Gastrocnemius medialis (tissue), 4 donors: ENCODE results near the gene NFILZ. TPM values are rescaled to one million over a fixed set of nuclear protein-coding genes. Genes with fewer than 3 reads are reported as not detected.

Experiments
- ATAC-seq, 2 donors: fragments of 150-250 bp; one replicate each; pipeline ENCODE4 v1.9.1; 2016
- DNase-seq, 2 donors: peaks; one replicate each; pipeline ENCODE4 v3.0.0-alpha.2; 2019
- H3K27ac ChIP-seq, 4 donors: fragments of 200-600 bp; sonication (generic); 1 replicate in 1 of 4; 2 replicates in 3 of 4; pipeline ENCODE4 v1.5.1; 2016 to 2018; ENCODE audit warnings: mild to moderate bottlenecking in 2 of 4, moderate library complexity in 1 of 4
- H3K27me3 ChIP-seq, 3 donors: fragments of 200-600 bp; sonication (generic) in 2 of 3; 1 replicate in 1 of 3; 2 replicates in 2 of 3; pipeline versions ENCODE4 v1.5.1 to v1.6.0; 2016 to 2019; ENCODE audit warnings: mild to moderate bottlenecking in 1 of 3, moderate library complexity in 1 of 3
- H3K36me3 ChIP-seq, 2 donors: fragments of 200-600 bp; sonication (generic) in 1 of 2; one replicate each; pipeline ENCODE4 v1.5.1; 2017 to 2018
- H3K4me1 ChIP-seq, 2 donors: fragments of 200-600 bp; sonication (generic) in 1 of 2; one replicate each; pipeline ENCODE4 v1.5.1; 2016 to 2017; ENCODE audit warnings: mild to moderate bottlenecking in 2 of 2
- H3K4me3 ChIP-seq, 4 donors: fragments of 200-600 bp; sonication (generic) in 3 of 4; 1 replicate in 1 of 4; 2 replicates in 3 of 4; pipeline ENCODE4 v1.5.1; 2016 to 2019; ENCODE audit warnings: mild to moderate bottlenecking in 2 of 4
- H3K9me3 ChIP-seq, 3 donors: fragments of 200-600 bp; sonication (generic) in 2 of 3; 1 replicate in 1 of 3; 2 replicates in 2 of 3; pipeline ENCODE4 v1.5.1; 2016 to 2019
- CTCF ChIP-seq, 5 experiments: fragments of 450-650 bp in 3 of 5; fragments of 200-600 bp in 2 of 5; sonication (generic) in 2 of 5; IDR thresholded peaks in 4 of 5; conservative IDR thresholded peaks in 1 of 5; 1 replicate in 4 of 5; 2 replicates in 1 of 5; pipeline ENCODE4 v1.5.1; 2016 to 2019; ENCODE audit warnings: antibody characterized with exemption in 5 of 5, mild to moderate bottlenecking in 3 of 5, moderate library complexity in 3 of 5
- POLR2A ChIP-seq, 2 donors: fragments of 450-650 bp; IDR thresholded peaks; one replicate each; pipeline ENCODE4 v1.6.1; 2017; ENCODE audit warnings: antibody characterized with exemption in 2 of 2, mild to moderate bottlenecking in 2 of 2, moderate library complexity in 2 of 2
- in situ Hi-C, 4 donors: fragments of 200-750 bp; cut with MboI; loops; one replicate each; pipeline versions ENCODE4 v1.15.0 to v1.8.0; 2017; ENCODE audit warnings: low sequenced_read_pairs in 4 of 4
- intact Hi-C: fragments of 100-400 bp; cut with DNase I; formaldehyde crosslinking; loops from one replicate; pipeline ENCODE4 v1.15.1; 2023; ENCODE audit warnings: low total_unique reads
- total RNA-seq, 4 donors: library from RNA; depleted of rRNA; stranded (reverse); fragments of >200 nt; gene quantifications; one replicate each; pipeline versions ENCODE4 v1.1.0 to v1.2.3, GENCODE V29; 2016

NFILZ gene
- total RNA-seq, 4 donors from 2014 or later = not detected

- intact Hi-C loops = no loop called here
- no peak for DNase-seq
- H3K27ac ChIP-seq = no peak overlapping the region
- H3K27me3 ChIP-seq = no peaks in the 10 kb centered on the region
- TF ChIP-seq CTCF (IDR thresholded peaks at IDR 0.05 in 4 of 5, conservative IDR thresholded peaks at IDR 0.05 in 1 of 5) (peak in 4 of 5 experiments; percentile 50 to 87 (median 72)), POLR2A (IDR thresholded peaks at IDR 0.05) (no peak)
- no peak overlapping the region for H3K4me3 ChIP-seq
- ATAC-seq = no peak
- in situ Hi-C loops = loop anchor here in 2 of 4 donors (10.0 to 25.0 kb wide), 2 partner anchors 430 to 433 kb away; partner anchors contain the start of gene OR1M1 (in 2 of the 2)
- no peaks in the 10 kb centered on the region for H3K9me3 ChIP-seq
- no peaks in the 10 kb centered on the region for H3K4me1 ChIP-seq
- H3K36me3 ChIP-seq = no peaks in the 10 kb centered on the region
Measured at GRCh38 chr19:8654591-8655339, 24.3 kb downstream of the NFILZ start.

- DNase-seq = no peak
- H3K9me3 ChIP-seq = no peaks in the 10 kb centered on the region
- no peak overlapping the region for H3K4me3 ChIP-seq
- no peak overlapping the region for H3K27ac ChIP-seq
- H3K27me3 ChIP-seq = no peaks in the 10 kb centered on the region
- H3K4me1 ChIP-seq = no peaks in the 10 kb centered on the region
- intact Hi-C loops = no loop called here
- TF ChIP-seq CTCF (IDR thresholded peaks at IDR 0.05 in 4 of 5, conservative IDR thresholded peaks at IDR 0.05 in 1 of 5) (no peak), POLR2A (IDR thresholded peaks at IDR 0.05) (no peak)
- no peaks in the 10 kb centered on the region for H3K36me3 ChIP-seq
- in situ Hi-C loops = loop anchor here in 2 of 4 donors (10.0 to 25.0 kb wide), 2 partner anchors 429 to 432 kb away; partner anchors contain the start of gene OR1M1 (in 2 of the 2)
- no peak for ATAC-seq
Measured at GRCh38 chr19:8655340-8655709, 24.9 kb downstream of the NFILZ start.

GRCh38 chr19:8657869-8658268 is 27.4 kb downstream of the NFILZ start:
- intact Hi-C loops = no loop called here
- Histone ChIP-seq H3K27me3 (no peaks in the 10 kb centered on the region), H3K27ac (no peak overlapping the region), H3K4me3 (no peak overlapping the region), H3K9me3 (no peaks in the 10 kb centered on the region), H3K4me1 (no peaks in the 10 kb centered on the region), H3K36me3 (no peaks in the 10 kb centered on the region)
- no peak for ATAC-seq
- in situ Hi-C loops = loop anchor here in 2 of 4 donors (10.0 to 25.0 kb wide), 2 partner anchors 427 to 429 kb away; partner anchors contain the start of gene OR1M1 (in 2 of the 2)
- DNase-seq = no peak
- TF ChIP-seq CTCF (IDR thresholded peaks at IDR 0.05 in 4 of 5, conservative IDR thresholded peaks at IDR 0.05 in 1 of 5) (no peak), POLR2A (IDR thresholded peaks at IDR 0.05) (no peak)

GRCh38 chr19:8659905-8660304 is 29.5 kb downstream of the NFILZ start:
- Histone ChIP-seq H3K27me3 (no peaks in the 10 kb centered on the region), H3K4me1 (no peaks in the 10 kb centered on the region), H3K9me3 (no peaks in the 10 kb centered on the region), H3K4me3 (no peak overlapping the region), H3K36me3 (no peaks in the 10 kb centered on the region), H3K27ac (no peak overlapping the region)
- in situ Hi-C loops = loop anchor here in 2 of 4 donors (10.0 to 25.0 kb wide), 2 partner anchors 425 to 427 kb away; partner anchors contain the start of gene OR1M1 (in 2 of the 2)
- intact Hi-C loops = no loop called here
- ATAC-seq (no peak), DNase-seq (no peak)
- no peak for TF ChIP-seq CTCF (IDR thresholded peaks at IDR 0.05 in 4 of 5, conservative IDR thresholded peaks at IDR 0.05 in 1 of 5)
- TF ChIP-seq POLR2A (IDR thresholded peaks at IDR 0.05) = no peak
